ENCODE data around the gene IL1R1.

IL1R1 gene

GRCh38 chr2:102141970-102142828 is at the start of gene IL1R1:
Gene IL1R1, plus strand, starts transcription at chr2:102142746. Its CDS starts 14,979 bp downstream, at chr2:102157725.
- peak within 1 kb of the TSS; percentile 69 for H3K4me3 ChIP-seq (ENCODE audit: low read depth, low read length)
- DNase-seq (ENCODE audit: low read depth, low spot score), result peak; percentile 84
- in situ Hi-C loops (cut with HindIII; ENCODE audit: low sequenced_read_pairs), result no loop called here
- TF ChIP-seq CTCF (IDR thresholded peaks at IDR 0.05; ENCODE audit: low read depth, low read length), result no peak

GRCh38 chr2:102093662-102094061 is 48.9 kb upstream of the IL1R1 start:
- no peak for DNase-seq (ENCODE audit: low read depth, low spot score)
- TF ChIP-seq CTCF (IDR thresholded peaks at IDR 0.05; ENCODE audit: low read depth, low read length), result no peak
- no peak overlapping the region for H3K4me3 ChIP-seq (ENCODE audit: low read depth, low read length)
- in situ Hi-C loops (cut with HindIII; ENCODE audit: low sequenced_read_pairs), result no loop called here

GRCh38 chr2:102094917-102095316 is 47.6 kb upstream of the IL1R1 start:
- in situ Hi-C loops (cut with HindIII; ENCODE audit: low sequenced_read_pairs), result no loop called here
- H3K4me3 ChIP-seq (ENCODE audit: low read depth, low read length), result no peak overlapping the region
- TF ChIP-seq CTCF (IDR thresholded peaks at IDR 0.05; ENCODE audit: low read depth, low read length), result no peak
- peak; percentile 79 for DNase-seq (ENCODE audit: low read depth, low spot score)

GRCh38 chr2:102096103-102096502 is 46.4 kb upstream of the IL1R1 start:
- no peak overlapping the region for H3K4me3 ChIP-seq (ENCODE audit: low read depth, low read length)
- in situ Hi-C loops (cut with HindIII; ENCODE audit: low sequenced_read_pairs), result no loop called here
- no peak for TF ChIP-seq CTCF (IDR thresholded peaks at IDR 0.05; ENCODE audit: low read depth, low read length)
- DNase-seq (ENCODE audit: low read depth, low spot score), result no peak

GRCh38 chr2:102098756-102099155 is 43.8 kb upstream of the IL1R1 start:
- H3K4me3 ChIP-seq (ENCODE audit: low read depth, low read length), result no peak overlapping the region
- DNase-seq (ENCODE audit: low read depth, low spot score), result no peak
- in situ Hi-C loops (cut with HindIII; ENCODE audit: low sequenced_read_pairs), result no loop called here
- no peak for TF ChIP-seq CTCF (IDR thresholded peaks at IDR 0.05; ENCODE audit: low read depth, low read length)

GRCh38 chr2:102099536-102100298 is 42.8 kb upstream of the IL1R1 start:
- in situ Hi-C loops (cut with HindIII; ENCODE audit: low sequenced_read_pairs), result no loop called here
- H3K4me3 ChIP-seq (ENCODE audit: low read depth, low read length), result no peak overlapping the region
- no peak for TF ChIP-seq CTCF (IDR thresholded peaks at IDR 0.05; ENCODE audit: low read depth, low read length)
- DNase-seq (ENCODE audit: low read depth, low spot score), result no peak
